HepG2 (cell line): ENCODE measurements around the gene ACAP1. TPM values are rescaled to one million over a fixed set of nuclear protein-coding genes. Genes with fewer than 3 reads are reported as not detected.
A peak's percentile ranks its signal among the peaks of the same experiment; 100 is the strongest.

Experiments
- ATAC-seq: fragments of 200-7000 bp; cut with Tn5 transposase; 3 replicates; pipeline ENCODE4 v1.9.1; 2020; ENCODE audit warnings: mild to moderate bottlenecking, moderate library complexity
- BruUV-seq: library from RNA; stranded (reverse); fragments of 400-500 nt; replicated peaks from 2 replicates; lab custom pipeline; 2021; lab: Mats Ljungman, UMichigan
- CTCF ChIA-PET: fragments of 300-600 bp; formaldehyde crosslinking; extraction: SDS; loops from one replicate; lab custom pipeline; 2021; ENCODE audit warnings: low total read pairs, inconsistent platforms, low intra/inter-chr PET ratio; lab: Yijun Ruan, JAX
- POLR2A ChIA-PET: fragments of 350-600 bp; sonication (Branson Sonifier 250); formaldehyde crosslinking; loops from one replicate; lab custom pipeline; 2020; ENCODE audit warnings: antibody characterized with exemption, inconsistent platforms; lab: Yijun Ruan, JAX
- DNase-seq: peaks from one replicate; pipeline ENCODE4 v3.0.0-alpha.2; 2015; ENCODE audit warnings: low spot score
- FAIRE-seq: peaks from 3 replicates; lab custom pipeline; 2011; peaks lifted over from hg19 to GRCh38; lab: Jason Lieb, UNC
- H2AFZ ChIP-seq: one replicate; pipeline ENCODE4 v1.6.1; 2011; ENCODE audit warnings: low read length, inconsistent platforms
- H3K27ac ChIP-seq: fragments of 300-600 bp; 3 replicates; pipeline ENCODE4 v1.8.0; 2011; ENCODE audit warnings: mixed run types, mild to moderate bottlenecking, mixed read lengths, low read length, inconsistent platforms; ENCODE audit not compliant: insufficient read depth; ENCODE audit errors: extremely low read length
- H3K27me3 ChIP-seq, 2 experiments: fragments of 200-600 bp in 1 of 2; 2 replicates in 1 of 2; 3 replicates in 1 of 2; pipeline versions ENCODE4 v1.6.0 to v1.8.0; 2011; ENCODE audit warnings: low read length in 2 of 2, mild to moderate bottlenecking in 2 of 2, moderate library complexity in 2 of 2, inconsistent platforms in 1 of 2; ENCODE audit not compliant: insufficient read depth in 2 of 2, control insufficient read depth in 1 of 2
- H3K36me3 ChIP-seq, 2 experiments: fragments of 200-600 bp in 1 of 2; replicated peaks in 1 of 2; 2 replicates in 1 of 2; 3 replicates in 1 of 2; pipeline versions ENCODE4 v1.5.1 to v1.8.0; 2011; ENCODE audit warnings: low read length in 2 of 2, inconsistent platforms in 1 of 2; ENCODE audit not compliant: insufficient read depth in 2 of 2, control insufficient read depth in 1 of 2
- H3K4me1 ChIP-seq: 2 replicates; pipeline ENCODE4 v1.5.1; 2012; ENCODE audit warnings: low read length, inconsistent platforms; ENCODE audit not compliant: insufficient read depth
- H3K4me2 ChIP-seq: 2 replicates; pipeline ENCODE4 v1.6.0; 2011; ENCODE audit warnings: low read depth, low read length, inconsistent platforms
- H3K4me3 ChIP-seq, 3 experiments: fragments of 200-600 bp in 1 of 3; sonication (generic), shearing (Covaris generic) in 1 of 3; replicated peaks in 1 of 3; 2 replicates each; pipeline ENCODE4 v1.5.1; 2011 to 2016; ENCODE audit warnings: low read length in 3 of 3, inconsistent platforms in 2 of 3, low read depth in 2 of 3, mild to moderate bottlenecking in 2 of 3, control low read depth in 1 of 3, mixed read lengths in 1 of 3; ENCODE audit not compliant: insufficient read depth in 1 of 3
- H3K79me2 ChIP-seq: one replicate; pipeline ENCODE4 v1.6.1; 2011; ENCODE audit warnings: low read length, inconsistent platforms; ENCODE audit not compliant: insufficient read depth
- H3K9ac ChIP-seq: 2 replicates; pipeline ENCODE4 v1.6.0; 2011; ENCODE audit warnings: mild to moderate bottlenecking, low read depth, low read length, inconsistent platforms; ENCODE audit not compliant: insufficient read depth
- H3K9me3 ChIP-seq: 2 replicates; pipeline ENCODE4 v1.5.1; 2012; ENCODE audit warnings: mild to moderate bottlenecking, low read length
- H4K20me1 ChIP-seq: 2 replicates; pipeline ENCODE4 v1.6.0; 2011; ENCODE audit warnings: inconsistent platforms, mild to moderate bottlenecking, low read length, moderate library complexity; ENCODE audit not compliant: insufficient read depth
- ASH2L ChIP-seq: fragments of 300-600, 200-600 bp; sonication (generic); IDR thresholded peaks from 2 replicates; pipeline ENCODE4 v1.7.0; 2017; ENCODE audit warnings: low read depth, mild to moderate bottlenecking, moderate library complexity, mixed read lengths, low read length; ENCODE audit not compliant: insufficient read length
- HDAC1 ChIP-seq: sonication (generic); formaldehyde crosslinking; IDR thresholded peaks from 2 replicates; pipeline ENCODE4 v1.5.1; 2020; ENCODE audit warnings: mild to moderate bottlenecking, missing genetic modification reagents
- NFIC ChIP-seq: IDR thresholded peaks from 2 replicates; pipeline ENCODE4 v1.6.1; 2012; ENCODE audit warnings: mild to moderate bottlenecking, low read length, inconsistent platforms
- POLR2A ChIP-seq, 2 experiments: IDR thresholded peaks; 2 replicates each; pipeline ENCODE4 v1.6.1; 2011; ENCODE audit warnings: low read depth in 2 of 2, low read length in 2 of 2, mild to moderate bottlenecking in 1 of 2, moderate library complexity in 1 of 2; ENCODE audit not compliant: insufficient read depth in 1 of 2
- SP140L ChIP-seq: sonication (generic); formaldehyde crosslinking; IDR thresholded peaks from 2 replicates; pipeline ENCODE4 v1.4.0; 2020; ENCODE audit warnings: missing genetic modification reagents, borderline replicate concordance
- SRSF4 ChIP-seq: fragments of 200-400 bp; formaldehyde crosslinking; IDR thresholded peaks from one replicate; pipeline ENCODE4 v1.6.1; 2018; ENCODE audit warnings: mild to moderate bottlenecking, low read depth, low read length, moderate library complexity; ENCODE audit not compliant: poor library complexity, severe bottlenecking
- THAP9 ChIP-seq: sonication (generic); formaldehyde crosslinking; IDR thresholded peaks from 2 replicates; pipeline ENCODE4; 2020; ENCODE audit warnings: missing genetic modification reagents, mild to moderate bottlenecking, borderline replicate concordance
- ZNF138 ChIP-seq: sonication (generic); formaldehyde crosslinking; IDR thresholded peaks from 2 replicates; pipeline ENCODE4 v1.5.0; 2020; ENCODE audit warnings: mild to moderate bottlenecking, low read depth, missing genetic modification reagents
- ZNF616 ChIP-seq: sonication (generic); formaldehyde crosslinking; IDR thresholded peaks from 2 replicates; pipeline ENCODE4 v1.5.0; 2020; ENCODE audit warnings: low read depth, mild to moderate bottlenecking, missing genetic modification reagents
- ZNF724P ChIP-seq: sonication (generic); formaldehyde crosslinking; IDR thresholded peaks from 2 replicates; pipeline ENCODE4 v1.8.0; 2022; ENCODE audit warnings: missing genetic modification reagents, borderline replicate concordance
- WGBS: methylation state at CpG from one replicate; pipeline ENCODE4 v1.1.6; 2017; ENCODE audit warnings: low lambda C conversion rate; 5-methylcytosine and 5-hydroxymethylcytosine counted together
- in situ Hi-C: cut with HindIII; loops from 2 replicates; pipeline ENCODE4 v1.10.0; 2017; ENCODE audit warnings: low pct_unique_long_range_greater_than_20kb; ENCODE audit not compliant: extremely low pct_ligation_motif_present
- intact Hi-C: fragments of 100-400 bp; cut with micrococcal nuclease; formaldehyde crosslinking; loops from one replicate; pipeline ENCODE4 v1.10.0; 2022; ENCODE audit not compliant: unreplicated experiment
- polyA plus RNA-seq, 8 experiments: library from polyadenylated mRNA; depleted of rRNA in 3 of 8; stranded (reverse) in 7 of 8; unstranded in 1 of 8; fragments of >200 nt; fragmentation: Illumina TruSeq in 4 of 8; extraction: Trizol in 4 of 8; gene quantifications; 2 replicates each; pipeline versions ENCODE4 v1.2.1 to v1.2.3, GENCODE V29; 2011 to 2016; ENCODE audit warnings: low read depth in 4 of 8, missing spikeins in 1 of 8, mixed read lengths in 1 of 8; ENCODE audit not compliant: insufficient read depth in 1 of 8
- total RNA-seq, 5 experiments: library from RNA; depleted of rRNA; stranded (reverse); fragments of >200 nt; fragmentation: Illumina TruSeq; extraction: Trizol; gene quantifications; 2 replicates each; pipeline ENCODE4 v1.2.3, GENCODE V29; 2016; ENCODE audit warnings: low read depth in 1 of 5
- TF ChIP-seq, protein P1 (sequence below): sonication (generic); formaldehyde crosslinking; IDR thresholded peaks from 2 replicates; pipeline ENCODE4 v1.8.1; 2023; ENCODE audit warnings: mild to moderate bottlenecking, missing genetic modification reagents, borderline replicate concordance

Gene ACAP1
- total and polyA plus RNA-seq, 2 of the 13 experiments (the other 11 are each of a cell fraction or from before 2014, with no cell fraction given) = 1.3 to 2.5 TPM

- TF ChIP-seq ZNF138 (CRISPR knock-in tag) = no peak
These were observed 45.6 kb upstream of the ACAP1 start (continued) for GRCh38 chr17:7290685-7291084.

GRCh38 chr17:7292194-7292593 lies 44.1 kb upstream of the ACAP1 start:
- Histone ChIP-seq H3K27ac (no peak overlapping the region), H3K4me1 (peaks cover 41% of the 10 kb centered on the region), H4K20me1 (no peaks in the 10 kb centered on the region), H2AFZ (no peak overlapping the region), H3K4me3 (peak overlapping the region in 2 of 3 experiments; percentile 29 to 54; a peak in 1 of 6 replicates), H3K36me3 (no peaks in the 10 kb centered on the region), H3K27me3 (peaks cover 0 to 11% of the 10 kb centered on the region in 2 experiments; a peak in 2 of 5 replicates), H3K9ac (no peak overlapping the region), H3K79me2 (no peaks in the 10 kb centered on the region), H3K4me2 (peak overlapping the region; percentile 75; the same call in 1 of the 2 replicates), H3K9me3 (no peaks in the 10 kb centered on the region)
- ATAC-seq (no peak), DNase-seq (no peak), FAIRE-seq (no peak)
- POLR2A ChIA-PET = interaction anchor here (3.7 kb wide), 1 partner anchor 10 kb away, joined by 35 read pairs; the partner anchor contains the start of gene SLC2A4
- no peak for TF ChIP-seq NFIC
- TF ChIP-seq POLR2A (IDR thresholded peaks at IDR 0.05; ENCODE audit: insufficient read depth in 1 of 2, low read depth in 2 of 2, low read length in 2 of 2) = 0 out of 4 replicates have a peak, but pooled peaks of 1 of the 2 experiments have one; percentile 15
- CTCF ChIA-PET = interaction anchor here (1.1 kb wide), 1 partner anchor 12 kb away, joined by 3 read pairs; no protein-coding TSS in a partner anchor
- no TSS peak for BruUV-seq
- in situ Hi-C loops (no loop called here), intact Hi-C loops (loop anchor here (1.0 kb wide), 1 partner anchor 38 kb away; no protein-coding TSS in a partner anchor)
- no CpG with 5 or more reads among the region's 2 CpGs for WGBS

- no peak for DNase-seq
- H3K9ac ChIP-seq = no peak overlapping the region; the same call in 1 of the 2 replicates
- intact Hi-C loops (loop anchor here (1.0 kb wide), 1 partner anchor 38 kb away; no protein-coding TSS in a partner anchor), in situ Hi-C loops (no loop called here)
- peak; percentile 47 for ATAC-seq
- peaks cover 41% of the 10 kb centered on the region for H3K4me1 ChIP-seq
- no peaks in the 10 kb centered on the region for H3K79me2 ChIP-seq
- H3K4me2 ChIP-seq = peak overlapping the region; percentile 75
- FAIRE-seq = no peak
- H3K4me3 ChIP-seq = peak overlapping the region in 2 of 3 experiments; percentile 29 to 54; a peak in 2 of 6 replicates
- H4K20me1 ChIP-seq = no peaks in the 10 kb centered on the region
- ChIA-PET CTCF (interaction anchor here (1.1 kb wide), 1 partner anchor 12 kb away, joined by 3 read pairs; no protein-coding TSS in a partner anchor), POLR2A (interaction anchor here (1.6 to 3.7 kb wide), 3 partner anchors 11 to 247 kb away, joined by 3 to 35 read pairs (median 5); partner anchors contain the start of gene SLC2A4)
- H3K27ac ChIP-seq = no peak overlapping the region
- H3K9me3 ChIP-seq = no peaks in the 10 kb centered on the region
- H3K27me3 ChIP-seq = peaks cover 0 to 11% of the 10 kb centered on the region in 2 experiments; a peak in 2 of 5 replicates
- no TSS peak for BruUV-seq
- WGBS = 0% methylated on average over 4 of the region's 6 CpGs
- no peaks in the 10 kb centered on the region for H3K36me3 ChIP-seq
- H2AFZ ChIP-seq = no peak overlapping the region
- TF ChIP-seq SP140L (CRISPR knock-in tag) (no peak), THAP9 (CRISPR knock-in tag) (no peak), ZNF616 (CRISPR knock-in tag) (no peak), SRSF4 (no peak), HDAC1 (CRISPR knock-in tag) (peak; percentile 40), ZNF724P (CRISPR knock-in tag) (no peak), ASH2L (peak; percentile 11)
- TF ChIP-seq, protein P1, sequence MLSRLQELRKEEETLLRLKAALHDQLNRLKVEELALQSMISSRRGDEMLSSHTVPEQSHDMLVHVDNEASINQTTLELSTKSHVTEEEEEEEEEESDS (CRISPR knock-in tag) = no peak
These were observed 43.6 kb upstream of the ACAP1 start for GRCh38 chr17:7292729-7293128.
